CD4-positive, alpha-beta T cell treated with Interferon gamma for 1 hour (primary cell): Measurements from ENCODE around the gene OR2W3.

Source experiments
- DNase-seq: peaks from one replicate; pipeline ENCODE4 v3.0.0-alpha.2; 2020

The OR2W3 gene

DNA sequence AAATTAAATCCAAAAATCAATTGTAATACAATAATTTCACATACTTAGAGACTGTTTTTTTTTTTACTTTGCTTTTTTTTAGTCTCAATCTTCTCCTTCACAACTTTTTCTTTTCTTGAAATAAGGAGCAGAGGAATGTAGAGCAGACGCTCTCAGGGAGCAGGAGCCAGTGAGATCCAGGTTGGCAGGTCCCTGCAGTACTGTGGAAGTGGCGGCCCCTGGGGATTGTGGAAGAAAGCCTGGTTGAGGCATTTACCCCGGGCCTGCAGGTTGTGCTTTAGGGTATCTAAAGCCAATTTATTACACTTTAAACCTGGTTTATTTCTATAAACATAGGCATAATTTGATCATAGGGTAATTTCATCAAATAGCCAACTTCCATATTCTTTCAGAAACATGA is 28.6 kb downstream of the OR2W3 start:
- no peak for DNase-seq

DNA sequence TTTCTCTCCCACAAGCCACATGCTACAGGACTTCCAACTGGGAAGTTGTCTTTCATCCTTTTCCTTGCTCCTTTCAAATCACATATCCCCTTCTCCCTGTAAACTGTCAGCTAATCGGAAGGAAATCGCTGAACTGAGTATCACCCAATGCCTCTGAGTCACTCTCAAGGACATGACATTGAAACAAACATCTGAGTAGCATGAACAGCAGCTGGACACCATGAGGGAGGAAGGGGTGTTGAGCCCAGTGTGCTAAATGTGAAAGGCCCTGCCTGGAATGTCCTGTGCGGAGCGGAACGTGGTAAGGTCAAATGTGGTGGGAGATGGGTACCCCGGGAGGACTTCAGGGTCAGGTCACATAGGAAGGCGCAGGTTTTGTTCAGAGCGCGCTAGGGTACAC is 29.5 kb downstream of the OR2W3 start, which contains the start of gene OR2AJ1:
Gene OR2AJ1 (plus strand): TSS at position 22 of the 400 bp plus-strand sequence. CDS start 8,880 bp downstream, outside the sequence.
- no peak for DNase-seq

DNA sequence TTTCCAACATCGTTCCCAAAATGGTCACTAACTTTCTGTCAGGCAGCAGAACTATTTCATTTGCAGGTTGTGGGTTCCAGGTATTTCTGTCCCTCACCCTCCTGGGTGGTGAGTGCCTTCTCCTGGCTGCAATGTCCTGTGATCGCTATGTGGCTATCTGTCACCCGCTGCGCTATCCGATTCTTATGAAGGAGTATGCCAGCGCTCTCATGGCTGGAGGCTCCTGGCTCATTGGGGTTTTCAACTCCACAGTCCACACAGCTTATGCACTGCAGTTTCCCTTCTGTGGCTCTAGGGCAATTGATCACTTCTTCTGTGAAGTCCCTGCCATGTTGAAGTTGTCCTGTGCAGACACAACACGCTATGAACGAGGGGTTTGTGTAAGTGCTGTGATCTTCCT is 38.6 kb downstream of the OR2W3 start:
- no peak for DNase-seq

DNA sequence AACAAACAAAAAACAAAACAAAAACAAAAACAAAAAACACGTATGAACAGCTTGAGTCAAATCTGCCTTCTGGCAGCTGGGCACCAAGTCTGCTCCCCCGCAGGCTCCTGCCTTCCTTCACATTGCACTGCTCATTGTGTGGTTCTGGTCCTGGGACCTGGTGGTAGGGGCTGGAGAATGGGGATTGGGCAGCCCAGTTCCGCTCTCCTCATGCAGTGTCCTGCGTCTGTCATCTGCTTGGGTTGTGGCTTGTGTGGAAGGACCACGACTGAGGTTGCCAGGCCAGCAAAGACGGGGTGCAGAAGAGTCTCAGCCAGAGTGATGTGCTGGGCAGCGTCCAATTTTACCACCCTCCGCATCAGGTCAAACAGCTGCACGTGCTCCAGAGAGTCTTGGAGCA is 40.4 kb downstream of the OR2W3 start:
- no peak for DNase-seq

DNA sequence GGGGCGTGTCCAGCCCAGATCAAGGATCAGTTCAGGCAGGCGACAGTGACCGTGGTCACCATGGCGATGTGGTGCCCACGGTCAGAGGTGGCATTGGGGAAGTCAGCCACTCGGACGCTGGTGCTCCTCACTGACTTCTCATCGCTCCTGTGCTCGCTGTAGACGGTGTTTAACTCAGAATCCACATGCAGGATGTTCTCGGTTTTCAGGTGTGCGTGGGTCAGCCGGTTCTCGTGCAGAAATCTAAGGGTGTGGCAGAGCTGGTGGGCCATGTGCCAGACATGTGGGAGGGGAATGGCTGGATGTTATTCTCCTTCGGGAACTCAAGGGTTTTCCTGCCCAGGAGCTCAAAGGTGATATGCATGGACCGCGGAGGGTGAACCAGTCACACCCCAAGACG is 41.0 kb downstream of the OR2W3 start:
- no peak for DNase-seq

DNA sequence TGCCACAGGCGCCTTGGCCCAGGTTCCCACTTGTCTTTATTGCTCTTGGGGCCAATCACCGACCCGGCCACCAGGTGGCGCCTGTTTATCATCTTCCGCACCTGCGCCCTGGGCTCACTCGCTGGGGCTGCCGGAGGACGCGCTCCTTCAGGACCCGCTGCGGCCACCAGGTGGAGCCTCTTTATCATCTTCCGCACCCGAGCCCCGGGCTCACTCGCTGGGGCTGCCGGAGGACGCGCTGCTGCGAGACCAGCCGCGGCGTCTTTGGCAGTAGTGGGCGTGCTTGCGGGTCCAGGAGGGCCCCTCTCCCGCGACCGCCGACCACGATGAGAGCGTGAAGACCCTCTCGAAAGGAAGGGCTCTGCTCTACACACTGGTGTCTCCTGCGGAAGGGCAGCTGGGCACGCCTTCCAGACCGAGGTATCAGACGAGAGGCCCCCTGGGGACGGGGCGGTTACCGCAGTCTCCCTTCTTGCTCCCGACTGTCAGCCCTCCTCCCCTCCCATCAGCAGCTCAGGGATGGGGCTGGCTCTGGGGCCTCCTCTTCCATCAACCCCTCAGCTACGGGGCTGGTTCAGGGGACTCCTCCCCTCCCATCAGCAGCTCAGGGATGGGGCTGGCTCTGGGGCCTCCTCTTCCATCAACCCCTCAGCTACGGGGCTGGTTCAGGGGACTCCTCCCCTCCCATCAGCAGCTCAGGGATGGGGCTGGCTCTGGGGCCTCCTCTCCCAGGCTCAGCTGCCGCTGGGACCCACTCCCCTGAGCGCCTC is 41.8 kb downstream of the OR2W3 start:
- DNase-seq, result peak; percentile 86

DNA sequence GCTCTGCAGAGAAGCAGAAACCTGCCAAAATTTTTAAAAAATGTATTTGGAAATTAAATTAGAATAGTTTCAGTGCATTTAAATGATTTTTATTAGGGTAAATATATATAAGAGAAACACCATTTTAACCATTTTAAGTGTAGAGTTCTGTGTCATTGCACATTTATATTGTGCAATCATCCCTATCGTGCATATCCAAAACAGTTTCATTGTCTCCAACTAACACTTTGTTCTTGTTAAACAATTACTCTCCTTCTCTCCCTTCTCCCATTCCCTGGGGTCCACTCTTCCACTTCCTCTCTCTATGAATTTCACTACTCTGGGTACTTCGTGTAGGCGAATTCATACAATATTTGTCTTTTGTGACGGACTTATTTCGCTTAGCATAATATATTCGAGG is 47.2 kb downstream of the OR2W3 start:
- no peak for DNase-seq
